NB4 (cell line): Measurements from ENCODE around the gene THSD4.

ENCODE experiments used
- CTCF ChIP-seq: IDR thresholded peaks from one replicate; pipeline ENCODE4 v1.5.1; 2012; ENCODE audit warnings: low read depth, low read length
- MAX ChIP-seq: IDR thresholded peaks from 2 replicates; pipeline ENCODE4 v1.6.1; 2011; ENCODE audit warnings: low read depth, low read length
- MYC ChIP-seq: IDR thresholded peaks from 2 replicates; pipeline ENCODE4 v1.6.1; 2011; ENCODE audit warnings: low read depth, low read length
- POLR2A ChIP-seq: IDR thresholded peaks from 2 replicates; pipeline ENCODE4 v1.6.1; 2011; ENCODE audit warnings: mild to moderate bottlenecking; ENCODE audit not compliant: insufficient read length; ENCODE audit errors: extremely low read depth

- TF ChIP-seq CTCF (no peak), POLR2A (no peak), MAX (no peak), MYC (no peak)
Measured at GRCh38 chr15:71152542-71152941, 37.3 kb downstream of the THSD4 start.
